ENCODE results near the gene FAM13A.
"Not testable (repeated sequence)": the region's sequence is repeated elsewhere in the genome, so short reads cannot be mapped to it uniquely, and the experiment has no call there.

Gene FAM13A

DNA sequence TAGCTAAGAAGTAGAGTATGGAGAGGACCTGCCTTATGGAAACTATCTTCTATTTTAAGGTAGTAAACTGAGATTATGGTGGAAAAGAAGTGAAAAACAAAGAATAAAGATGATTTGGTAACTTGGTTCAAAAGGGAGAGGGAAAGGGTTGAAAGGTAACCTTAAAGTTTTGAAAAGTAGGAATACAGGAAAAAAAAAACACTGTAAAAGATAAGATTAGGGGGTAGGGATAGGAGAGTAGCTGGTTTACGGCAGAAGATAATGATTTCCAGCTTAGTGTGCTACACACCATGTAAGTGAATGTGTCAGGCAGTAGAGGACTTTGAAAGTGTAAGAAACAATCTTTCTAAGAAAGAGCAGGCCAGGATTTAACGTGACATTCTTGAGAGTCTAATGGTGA lies 35.3 kb downstream of the FAM13A start:
- TF ChIP-seq EZH2phosphoT487 (IDR thresholded peaks at IDR 0.05; ENCODE audit: borderline replicate concordance, low read length), result no peak
- TF ChIP-seq, protein P1, sequence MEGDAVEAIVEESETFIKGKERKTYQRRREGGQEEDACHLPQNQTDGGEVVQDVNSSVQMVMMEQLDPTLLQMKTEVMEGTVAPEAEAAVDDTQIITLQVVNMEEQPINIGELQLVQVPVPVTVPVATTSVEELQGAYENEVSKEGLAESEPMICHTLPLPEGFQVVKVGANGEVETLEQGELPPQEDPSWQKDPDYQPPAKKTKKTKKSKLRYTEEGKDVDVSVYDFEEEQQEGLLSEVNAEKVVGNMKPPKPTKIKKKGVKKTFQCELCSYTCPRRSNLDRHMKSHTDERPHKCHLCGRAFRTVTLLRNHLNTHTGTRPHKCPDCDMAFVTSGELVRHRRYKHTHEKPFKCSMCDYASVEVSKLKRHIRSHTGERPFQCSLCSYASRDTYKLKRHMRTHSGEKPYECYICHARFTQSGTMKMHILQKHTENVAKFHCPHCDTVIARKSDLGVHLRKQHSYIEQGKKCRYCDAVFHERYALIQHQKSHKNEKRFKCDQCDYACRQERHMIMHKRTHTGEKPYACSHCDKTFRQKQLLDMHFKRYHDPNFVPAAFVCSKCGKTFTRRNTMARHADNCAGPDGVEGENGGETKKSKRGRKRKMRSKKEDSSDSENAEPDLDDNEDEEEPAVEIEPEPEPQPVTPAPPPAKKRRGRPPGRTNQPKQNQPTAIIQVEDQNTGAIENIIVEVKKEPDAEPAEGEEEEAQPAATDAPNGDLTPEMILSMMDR (IDR thresholded peaks at IDR 0.05; ENCODE audit: low read depth, low read length, poor library complexity, severe bottlenecking), result no peak

GRCh38 chr4:89021062-89021461 lies 35.9 kb downstream of the FAM13A start:
- Histone ChIP-seq H3K27me3 (ENCODE audit: control insufficient read depth, low read length) (no peaks in the 10 kb centered on the region), H3K36me3 (ENCODE audit: control insufficient read depth, low read length) (no peaks in the 10 kb centered on the region), H3F3A (ENCODE audit: control insufficient read depth, insufficient read depth) (no peaks in the 10 kb centered on the region), H3K27ac (ENCODE audit: low read depth, low read length) (no peak overlapping the region), H3K4me1 (ENCODE audit: control insufficient read depth, low read length) (no peaks in the 10 kb centered on the region), H3K4me3 (ENCODE audit: low read length) (no peak overlapping the region), H3K9me3 (ENCODE audit: control insufficient read depth, insufficient read depth, low read length) (no peaks in the 10 kb centered on the region), H4K20me1 (ENCODE audit: control insufficient read depth, insufficient read depth, low read depth, low read length) (no peaks in the 10 kb centered on the region), H3K79me2 (ENCODE audit: control insufficient read depth, low read length) (no peaks in the 10 kb centered on the region), H3K9me2 (replicated peaks; ENCODE audit: control insufficient read depth, low read length) (no peaks in the 10 kb centered on the region), H3K4me2 (ENCODE audit: low read length) (no peak overlapping the region)
- TF ChIP-seq, protein P1 (IDR thresholded peaks at IDR 0.05; ENCODE audit: low read depth, low read length, poor library complexity, severe bottlenecking), result no peak
- no peak for TF ChIP-seq EZH2phosphoT487 (IDR thresholded peaks at IDR 0.05; ENCODE audit: borderline replicate concordance, low read length)

More for the DNA sequence above, 35.3 kb downstream of the FAM13A start:
- H3K36me3 ChIP-seq (ENCODE audit: control insufficient read depth, low read length), result no peaks in the 10 kb centered on the region
- H3K9me2 ChIP-seq (replicated peaks; ENCODE audit: control insufficient read depth, low read length), result no peaks in the 10 kb centered on the region
- no peaks in the 10 kb centered on the region for H4K20me1 ChIP-seq (ENCODE audit: control insufficient read depth, insufficient read depth, low read depth, low read length)
- no peak overlapping the region for H3K27ac ChIP-seq (ENCODE audit: low read depth, low read length)
- H3F3A ChIP-seq (ENCODE audit: control insufficient read depth, insufficient read depth), result no peaks in the 10 kb centered on the region
- H3K4me2 ChIP-seq (ENCODE audit: low read length), result no peak overlapping the region
- no peaks in the 10 kb centered on the region for H3K4me1 ChIP-seq (ENCODE audit: control insufficient read depth, low read length)
- no peak overlapping the region for H3K4me3 ChIP-seq (ENCODE audit: low read length)
- no peaks in the 10 kb centered on the region for H3K79me2 ChIP-seq (ENCODE audit: control insufficient read depth, low read length)
- no peaks in the 10 kb centered on the region for H3K27me3 ChIP-seq (ENCODE audit: control insufficient read depth, low read length)
- no peaks in the 10 kb centered on the region for H3K9me3 ChIP-seq (ENCODE audit: control insufficient read depth, insufficient read depth, low read length)

DNA sequence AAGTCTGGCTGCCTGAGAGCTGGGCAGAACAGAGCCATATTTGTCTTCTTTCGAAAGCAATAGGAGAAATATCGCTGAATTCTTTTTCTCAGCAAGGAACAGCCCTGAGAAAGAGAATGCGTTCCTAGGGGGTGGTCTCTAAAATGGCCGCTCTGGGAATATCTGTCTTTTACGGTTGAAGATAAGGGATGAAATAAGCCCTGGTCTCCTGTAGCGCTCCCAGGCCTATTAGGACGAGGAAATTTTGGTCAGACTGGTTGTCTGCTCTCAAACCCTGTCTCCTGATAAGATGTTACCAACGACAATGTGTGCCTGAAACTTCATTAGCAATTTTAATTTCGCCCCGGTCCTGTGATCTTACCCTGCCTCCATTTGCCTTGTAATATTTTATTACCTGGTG lies 42.1 kb downstream of the FAM13A start:
- H3K79me2 ChIP-seq (ENCODE audit: control insufficient read depth, low read length); H3K4me2 ChIP-seq (ENCODE audit: low read length); H3K27me3 ChIP-seq (ENCODE audit: control insufficient read depth, low read length); H3K4me1 ChIP-seq (ENCODE audit: control insufficient read depth, low read length); H3K4me3 ChIP-seq (ENCODE audit: low read length); H3K36me3 ChIP-seq (ENCODE audit: control insufficient read depth, low read length); H3K27ac ChIP-seq (ENCODE audit: low read depth, low read length); H4K20me1 ChIP-seq (ENCODE audit: control insufficient read depth, insufficient read depth, low read depth, low read length); H3K9me3 ChIP-seq (ENCODE audit: control insufficient read depth, insufficient read depth, low read length); H3F3A ChIP-seq (ENCODE audit: control insufficient read depth, insufficient read depth); H3K9me2 ChIP-seq (replicated peaks; ENCODE audit: control insufficient read depth, low read length): not testable (repeated sequence)

- H3K4me3 ChIP-seq (ENCODE audit: low read length), result no peak overlapping the region
- H3K9me3 ChIP-seq (ENCODE audit: control insufficient read depth, insufficient read depth, low read length), result peaks cover 2% of the 10 kb centered on the region; the same call in 1 of the 2 replicates
- no peak overlapping the region for H3K27ac ChIP-seq (ENCODE audit: low read depth, low read length)
- no peak overlapping the region for H3K4me2 ChIP-seq (ENCODE audit: low read length)
- H3K27me3 ChIP-seq (ENCODE audit: control insufficient read depth, low read length), result no peaks in the 10 kb centered on the region
- no peaks in the 10 kb centered on the region for H3K36me3 ChIP-seq (ENCODE audit: control insufficient read depth, low read length)
- no peak for TF ChIP-seq EZH2phosphoT487 (IDR thresholded peaks at IDR 0.05; ENCODE audit: borderline replicate concordance, low read length)
- TF ChIP-seq, protein P1 (IDR thresholded peaks at IDR 0.05; ENCODE audit: low read depth, low read length, poor library complexity, severe bottlenecking), result no peak
- H3F3A ChIP-seq (ENCODE audit: control insufficient read depth, insufficient read depth), result no peaks in the 10 kb centered on the region
- no peaks in the 10 kb centered on the region for H3K9me2 ChIP-seq (replicated peaks; ENCODE audit: control insufficient read depth, low read length)
- H3K79me2 ChIP-seq (ENCODE audit: control insufficient read depth, low read length), result no peaks in the 10 kb centered on the region
- no peaks in the 10 kb centered on the region for H3K4me1 ChIP-seq (ENCODE audit: control insufficient read depth, low read length)
- no peaks in the 10 kb centered on the region for H4K20me1 ChIP-seq (ENCODE audit: control insufficient read depth, insufficient read depth, low read depth, low read length)
Observed at GRCh38 chr4:89009761-89010369, 47.1 kb downstream of the FAM13A start.

All from DOHH2 (cell line).